SJSA1 (cell line): Measurements from ENCODE around the gene HMGCS2. TPM values are rescaled to one million over a fixed set of nuclear protein-coding genes. Genes with fewer than 3 reads are reported as not detected.
"Not testable (repeated sequence)": the region's sequence is repeated elsewhere in the genome, so short reads cannot be mapped to it uniquely, and the experiment has no call there.

Experiments
- DNase-seq, 2 experiments: peaks; one replicate each; pipeline ENCODE4 v3.0.0-alpha.2; 2015 to 2020; ENCODE audit warnings: low spot score in 2 of 2, low read depth in 1 of 2
- H3K27ac ChIP-seq: fragments of 250-450 bp; sonication (Bioruptor Pico); 2 replicates; pipeline ENCODE4 v1.5.1; 2020; ENCODE audit warnings: mild to moderate bottlenecking, moderate library complexity
- H3K27me3 ChIP-seq: fragments of 250-450 bp; sonication (Bioruptor Pico); replicated peaks from 2 replicates; pipeline ENCODE4 v1.5.1; 2020; ENCODE audit warnings: mild to moderate bottlenecking, moderate library complexity
- H3K36me3 ChIP-seq: fragments of 250-450 bp; sonication (Bioruptor Pico); 2 replicates; pipeline ENCODE4 v1.5.1; 2020; ENCODE audit warnings: mild to moderate bottlenecking
- H3K4me1 ChIP-seq: fragments of 250-450 bp; sonication (Bioruptor Pico); replicated peaks from 2 replicates; pipeline ENCODE4 v1.6.1; 2021; ENCODE audit warnings: mild to moderate bottlenecking
- H3K4me3 ChIP-seq: fragments of 250-450 bp; sonication (Bioruptor Pico); 2 replicates; pipeline ENCODE4 v1.5.1; 2020; ENCODE audit warnings: mild to moderate bottlenecking
- H3K9me3 ChIP-seq: fragments of 250-450 bp; sonication (Bioruptor Pico); replicated peaks from 2 replicates; pipeline ENCODE4 v1.5.1; 2020; ENCODE audit warnings: mild to moderate bottlenecking
- total RNA-seq: library from RNA; depleted of rRNA; stranded (reverse); fragments of >200 nt; shearing (Covaris generic); gene quantifications from 2 replicates; pipeline ENCODE4 v1.2.3, GENCODE V29; 2014; rRNA removed

Gene HMGCS2
- total RNA-seq, 1 experiment from 2014 or later: not detected

DNA sequence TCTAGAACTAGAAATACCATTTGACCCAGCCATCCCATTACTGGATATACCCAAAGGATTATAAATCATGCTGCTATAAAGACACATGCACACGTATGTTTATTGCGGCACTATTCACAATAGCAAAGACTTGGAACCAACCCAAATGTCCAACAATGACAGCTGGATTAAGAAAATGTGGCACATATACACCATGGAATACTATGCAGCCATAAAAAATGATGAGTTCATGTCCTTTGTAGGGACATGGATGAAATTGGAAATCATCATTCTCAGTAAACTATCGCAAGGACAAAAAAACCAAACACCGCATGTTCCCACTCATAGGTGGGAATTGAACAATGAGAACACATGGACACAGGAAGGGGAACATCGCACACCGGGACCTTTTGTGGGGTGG lies 62.1 kb downstream of the HMGCS2 start:
- not testable (repeated sequence) for H3K27me3 ChIP-seq

DNA sequence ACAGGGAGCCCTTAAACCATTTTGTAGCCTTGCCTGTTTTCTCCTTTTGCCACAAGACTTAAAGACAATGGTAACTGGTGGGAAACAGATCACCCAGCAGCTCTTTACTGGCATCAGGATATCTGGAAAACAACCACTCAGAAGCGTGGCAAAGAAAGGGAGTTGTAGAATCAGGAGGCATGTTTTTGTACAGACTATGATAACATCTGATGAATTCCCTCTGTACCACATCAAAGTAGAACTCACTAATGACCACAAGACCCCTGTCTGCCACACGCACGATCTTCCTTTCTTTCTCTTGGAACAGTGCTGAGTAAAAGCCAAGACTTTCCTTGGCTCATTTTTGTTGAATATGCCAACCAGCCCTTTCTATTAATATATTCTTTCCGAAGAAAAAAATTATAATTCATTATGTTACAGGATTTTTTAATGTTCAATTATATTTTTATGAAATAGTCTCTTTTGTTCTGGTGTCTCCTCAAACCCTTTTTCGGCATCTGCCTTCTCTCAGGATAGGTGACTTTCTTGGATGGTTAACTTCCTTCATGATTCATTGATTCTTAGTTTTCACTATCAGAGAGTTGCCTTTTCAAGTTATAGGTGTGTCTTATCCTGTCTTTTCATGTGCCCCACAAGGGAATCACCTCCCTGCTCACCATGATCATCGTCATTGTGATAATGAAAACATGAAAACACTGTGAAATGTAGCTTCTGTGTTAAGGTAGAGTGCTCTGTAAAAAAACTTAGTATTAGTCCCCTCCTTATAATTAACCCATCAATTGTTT lies 64.8 kb downstream of the HMGCS2 start:
- 0 out of 2 replicates have a peak, but pooled peaks cover 5% of the 10 kb centered on the region for H3K9me3 ChIP-seq
- no peaks in the 10 kb centered on the region; the same call in 1 of the 2 replicates for H3K27me3 ChIP-seq
- no peaks in the 10 kb centered on the region for H3K36me3 ChIP-seq
- H3K4me1 ChIP-seq: no peaks in the 10 kb centered on the region
- no peak overlapping the region for H3K27ac ChIP-seq
- no peak for DNase-seq
- no peak overlapping the region for H3K4me3 ChIP-seq

More for the DNA sequence above, 62.1 kb downstream of the HMGCS2 start:
- not testable (repeated sequence) for H3K9me3 ChIP-seq, H3K27ac ChIP-seq, DNase-seq, H3K4me3 ChIP-seq, H3K36me3 ChIP-seq, H3K4me1 ChIP-seq

DNA sequence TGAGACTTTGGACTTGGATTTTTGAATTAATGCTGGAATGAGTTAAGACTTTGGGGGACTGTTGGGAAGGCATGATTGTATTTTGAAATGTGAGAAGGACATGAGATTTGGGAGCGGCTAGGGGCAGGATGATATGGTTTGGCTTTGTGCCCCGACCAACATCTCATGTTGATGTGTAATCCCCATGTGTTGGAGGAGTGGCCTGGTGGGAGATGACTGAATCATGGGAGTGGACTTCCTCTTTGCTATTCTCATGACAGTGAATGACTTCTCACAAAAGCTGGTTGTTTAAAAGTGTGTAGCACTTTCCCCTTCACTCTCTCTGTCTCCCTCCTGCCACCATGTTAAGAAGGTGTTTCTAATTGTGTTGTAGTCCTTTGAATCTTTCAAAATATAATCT lies 66.3 kb downstream of the HMGCS2 start:
- no peaks in the 10 kb centered on the region for H3K36me3 ChIP-seq
- DNase-seq: no peak
- no peaks in the 10 kb centered on the region for H3K4me1 ChIP-seq
- H3K9me3 ChIP-seq: 0 out of 2 replicates have a peak, but pooled peaks cover 5% of the 10 kb centered on the region
- no peak overlapping the region for H3K27ac ChIP-seq
- peaks cover 4% of the 10 kb centered on the region; the same call in 1 of the 2 replicates for H3K27me3 ChIP-seq
- no peak overlapping the region for H3K4me3 ChIP-seq

DNA sequence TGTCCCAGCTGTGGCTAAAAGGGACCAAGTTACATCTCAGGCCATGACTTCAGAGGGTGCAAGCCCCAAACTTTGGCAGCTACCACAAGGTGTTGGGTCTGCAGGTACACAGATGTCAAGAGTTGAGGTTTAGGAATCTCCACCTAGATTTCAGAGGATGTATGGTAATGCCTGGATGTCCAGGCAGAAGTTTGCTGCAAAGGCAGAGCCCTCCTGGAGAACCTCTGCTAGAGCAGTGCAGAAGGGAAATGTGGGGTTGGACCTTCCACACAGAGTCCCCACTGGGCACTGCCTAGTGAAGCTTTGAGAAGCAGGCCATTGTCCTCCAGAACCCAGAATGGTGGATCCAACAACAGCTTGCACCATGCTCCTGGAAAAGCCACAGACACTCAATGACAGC lies 67.0 kb downstream of the HMGCS2 start:
- no peaks in the 10 kb centered on the region for H3K4me1 ChIP-seq
- peaks cover 4% of the 10 kb centered on the region; the same call in 1 of the 2 replicates for H3K27me3 ChIP-seq
- 0 out of 2 replicates have a peak, but pooled peaks cover 5% of the 10 kb centered on the region for H3K9me3 ChIP-seq
- DNase-seq: no peak
- H3K4me3 ChIP-seq: no peak overlapping the region
- H3K36me3 ChIP-seq: no peaks in the 10 kb centered on the region
- H3K27ac ChIP-seq: no peak overlapping the region

DNA sequence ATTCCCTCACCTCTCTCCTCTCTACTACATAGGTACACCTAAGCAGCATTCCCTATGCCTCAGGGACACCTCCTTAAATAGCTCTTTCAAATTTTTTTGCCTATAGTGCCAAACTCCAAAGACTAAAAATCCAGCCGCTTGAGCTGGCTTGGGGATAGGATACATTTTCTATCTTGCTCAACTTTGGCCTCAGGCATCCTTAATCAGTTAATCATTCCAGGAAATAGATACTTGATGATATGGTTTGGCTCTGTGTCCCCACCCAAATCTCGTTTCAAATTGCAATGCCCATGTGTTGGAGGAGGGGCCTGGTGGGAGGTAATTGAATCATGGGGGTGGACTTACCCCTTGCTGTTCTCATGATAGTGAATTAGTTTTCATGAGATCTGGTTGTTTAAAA lies 68.4 kb downstream of the HMGCS2 start:
- Histone ChIP-seq H3K4me1 (no peaks in the 10 kb centered on the region), H3K4me3 (no peak overlapping the region), H3K27ac (no peak overlapping the region), H3K27me3 (peaks cover 4% of the 10 kb centered on the region; the same call in 1 of the 2 replicates), H3K36me3 (no peaks in the 10 kb centered on the region), H3K9me3 (0 out of 2 replicates have a peak, but pooled peaks cover 5% of the 10 kb centered on the region)
- DNase-seq: no peak

Other genes starting within 250 kb of the HMGCS2 start
- 1.7 and 5.0 TPM in 2 replicates for gene ZNF697, start 120.6 kb downstream of the HMGCS2 start, total RNA-seq
- 34.6 and 38.2 TPM in 2 replicates for gene PHGDH, start 57.0 kb downstream of the HMGCS2 start, total RNA-seq
- gene REG4, start 42.6 kb upstream of the HMGCS2 start, total RNA-seq: not detected in 2 replicates
- not detected in 2 replicates for gene ADAM30, start 127.6 kb upstream of the HMGCS2 start, total RNA-seq